ENCODE data around the gene HSD17B14.
"Not testable (repeated sequence)": the region's sequence is repeated elsewhere in the genome, so short reads cannot be mapped to it uniquely, and the experiment has no call there.

HSD17B14 gene

DNA sequence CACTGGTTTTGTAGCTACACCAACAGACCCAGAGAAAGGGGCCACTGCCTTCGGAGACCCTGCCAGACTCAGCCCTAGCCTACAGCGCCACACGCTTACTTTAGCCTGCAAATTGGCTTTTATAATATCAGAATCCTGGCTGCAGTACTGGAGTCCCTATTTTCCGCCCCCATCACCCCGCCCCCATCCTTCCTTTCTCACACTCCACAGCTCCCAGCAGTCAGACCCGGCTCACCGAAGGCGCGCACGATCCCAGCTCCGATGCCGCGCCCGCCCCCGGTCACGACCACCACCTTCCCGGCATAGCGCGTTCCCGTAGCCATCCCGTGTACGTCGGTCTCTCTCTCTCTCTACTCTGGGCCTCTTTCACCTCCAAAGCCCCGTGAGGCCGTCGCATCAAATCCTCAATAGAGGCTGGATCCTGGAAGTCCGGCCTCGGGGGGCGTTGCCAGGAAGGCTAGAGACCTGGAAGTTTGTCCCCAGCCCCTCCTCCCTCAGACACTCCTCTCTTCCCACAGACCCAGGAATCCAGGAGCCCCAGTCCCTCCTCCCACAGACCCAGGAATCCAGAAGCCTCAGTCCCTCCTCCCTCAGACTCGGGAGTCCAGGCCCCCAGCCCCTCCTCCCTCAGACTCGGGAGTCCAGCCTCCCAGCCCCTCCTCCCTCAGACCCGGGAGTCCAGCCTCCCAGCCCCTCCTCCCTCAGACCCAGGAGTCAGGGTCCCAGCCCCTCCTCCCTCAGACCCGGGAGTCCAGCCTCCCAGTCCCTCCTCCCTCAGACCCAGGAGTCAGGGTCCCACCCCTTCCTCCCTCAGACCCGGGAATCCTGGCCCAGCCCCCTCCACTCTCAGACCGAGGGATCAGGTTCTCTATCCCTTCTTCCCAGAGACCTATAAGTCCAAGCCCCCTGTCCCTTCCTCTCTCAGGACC, at the start of gene HSD17B14:
Gene HSD17B14 (minus strand): TSS at position 403 of the 929 bp plus-strand sequence. CDS start 80 bp downstream, at position 323.
- peak; percentile 54 for DNase-seq (ENCODE audit: low read depth)

DNA sequence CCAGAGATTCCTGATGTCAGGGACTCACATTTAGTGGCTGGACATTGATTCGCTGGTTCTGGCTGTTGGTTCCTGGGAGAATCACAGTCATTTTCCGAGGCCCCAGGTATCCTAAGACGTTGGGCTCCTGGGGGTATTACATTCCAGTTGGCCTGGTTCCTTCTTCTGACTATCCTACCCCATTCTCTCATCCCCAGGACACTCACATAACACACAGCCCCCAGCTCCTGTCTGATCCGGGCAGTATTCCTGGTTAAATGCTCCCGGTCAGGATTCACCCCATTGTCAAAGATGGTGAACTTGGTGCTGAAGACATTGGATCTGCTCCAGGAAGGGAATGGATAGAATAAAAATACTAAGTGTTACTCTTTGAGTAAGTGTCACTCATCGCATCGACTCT, 47.4 kb upstream of the HSD17B14 start:
- DNase-seq (ENCODE audit: low read depth), result no peak

DNA sequence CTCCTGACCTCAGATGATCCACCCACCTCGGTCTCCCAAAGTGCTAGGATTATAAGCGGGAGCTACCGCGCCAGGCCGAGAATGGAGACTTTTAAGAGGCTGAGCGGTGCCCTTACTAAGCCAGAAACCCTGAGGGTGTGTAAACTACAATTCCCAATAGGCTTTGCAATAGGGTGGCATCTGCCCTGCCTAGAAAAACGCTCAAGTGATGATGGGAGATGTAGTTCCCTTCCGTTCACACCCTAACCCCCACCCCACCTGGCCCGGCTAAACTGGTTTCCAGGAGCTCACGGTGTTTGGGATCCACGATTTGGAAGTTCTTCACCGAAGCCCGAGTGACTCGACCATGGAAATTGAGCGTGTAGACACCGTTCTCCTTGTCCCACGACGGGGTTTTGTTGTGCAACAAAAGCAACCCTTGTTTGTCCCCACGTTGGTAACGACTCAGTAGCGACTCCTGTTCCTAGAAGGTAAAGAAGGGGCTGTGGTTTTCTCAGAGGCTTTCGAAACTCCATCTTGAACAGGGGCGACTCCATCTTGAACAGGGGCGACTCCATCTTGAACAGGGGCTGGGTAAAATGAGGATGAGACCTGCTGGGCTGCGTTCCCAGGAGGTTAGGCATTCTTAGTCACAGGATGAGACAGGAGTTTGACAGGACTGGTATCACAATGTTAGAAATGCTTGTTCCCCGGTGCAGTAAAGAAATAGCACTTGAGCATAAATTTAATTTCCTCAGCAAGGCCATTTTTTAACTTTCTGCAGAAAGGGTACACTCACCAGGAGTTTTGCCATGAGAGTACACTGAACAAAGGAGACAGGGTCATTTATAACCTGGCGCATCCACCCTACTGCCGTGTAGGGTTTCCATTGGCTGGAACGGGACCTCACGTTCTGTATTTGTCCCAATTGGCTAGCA, 45.7 kb upstream of the HSD17B14 start:
- DNase-seq (ENCODE audit: low read depth), result no peak

DNA sequence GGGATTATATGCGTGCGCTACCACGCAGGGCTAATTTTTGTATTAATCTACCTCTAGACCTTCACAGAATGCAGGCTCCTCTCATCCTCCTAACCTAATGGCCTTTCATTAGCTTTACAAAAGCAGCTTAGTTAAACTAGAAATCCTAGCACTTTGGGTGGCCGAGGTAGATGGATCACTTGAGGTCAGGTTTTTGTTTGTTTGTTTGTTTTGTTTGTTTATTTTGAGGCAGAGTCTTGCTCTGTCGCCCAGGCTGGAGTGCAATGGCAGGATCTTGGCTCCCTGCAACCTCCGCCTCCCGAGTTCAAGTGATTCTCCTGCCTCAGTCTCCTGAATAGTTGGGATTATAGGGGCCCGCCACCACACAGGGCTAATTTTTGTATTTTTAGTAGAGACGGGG, 43.4 kb upstream of the HSD17B14 start:
- not testable (repeated sequence) for DNase-seq (ENCODE audit: low read depth)

DNA sequence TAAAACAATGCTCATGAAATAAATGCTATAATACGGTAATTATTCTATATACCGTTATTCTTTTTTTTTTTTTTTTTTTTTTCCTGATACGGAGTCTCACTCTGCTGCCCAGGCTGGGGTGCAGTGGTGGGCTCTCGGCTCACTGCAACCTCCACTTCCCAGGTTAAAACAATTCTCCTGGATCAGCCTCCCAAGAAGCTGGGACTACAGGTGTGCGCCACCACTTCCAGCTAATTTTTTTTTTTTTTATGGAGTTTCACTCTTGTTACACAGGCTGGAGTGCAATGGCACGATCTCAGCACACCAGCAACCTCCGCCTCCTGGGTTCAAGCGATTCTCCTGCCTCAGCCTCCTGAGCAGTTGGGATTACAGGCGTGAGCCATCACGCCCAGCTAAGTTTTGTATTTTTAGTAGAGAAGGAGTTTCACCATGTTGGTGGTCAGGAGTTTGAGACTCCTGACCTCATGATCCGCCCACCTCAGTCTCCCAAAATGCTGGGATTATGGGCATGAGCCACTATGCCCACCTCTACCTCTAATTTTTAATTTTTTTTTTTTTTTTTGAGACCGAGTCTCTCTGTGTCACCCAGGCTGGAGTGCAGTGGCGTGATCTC, 42.8 kb upstream of the HSD17B14 start:
- no peak for DNase-seq (ENCODE audit: low read depth)

DNA sequence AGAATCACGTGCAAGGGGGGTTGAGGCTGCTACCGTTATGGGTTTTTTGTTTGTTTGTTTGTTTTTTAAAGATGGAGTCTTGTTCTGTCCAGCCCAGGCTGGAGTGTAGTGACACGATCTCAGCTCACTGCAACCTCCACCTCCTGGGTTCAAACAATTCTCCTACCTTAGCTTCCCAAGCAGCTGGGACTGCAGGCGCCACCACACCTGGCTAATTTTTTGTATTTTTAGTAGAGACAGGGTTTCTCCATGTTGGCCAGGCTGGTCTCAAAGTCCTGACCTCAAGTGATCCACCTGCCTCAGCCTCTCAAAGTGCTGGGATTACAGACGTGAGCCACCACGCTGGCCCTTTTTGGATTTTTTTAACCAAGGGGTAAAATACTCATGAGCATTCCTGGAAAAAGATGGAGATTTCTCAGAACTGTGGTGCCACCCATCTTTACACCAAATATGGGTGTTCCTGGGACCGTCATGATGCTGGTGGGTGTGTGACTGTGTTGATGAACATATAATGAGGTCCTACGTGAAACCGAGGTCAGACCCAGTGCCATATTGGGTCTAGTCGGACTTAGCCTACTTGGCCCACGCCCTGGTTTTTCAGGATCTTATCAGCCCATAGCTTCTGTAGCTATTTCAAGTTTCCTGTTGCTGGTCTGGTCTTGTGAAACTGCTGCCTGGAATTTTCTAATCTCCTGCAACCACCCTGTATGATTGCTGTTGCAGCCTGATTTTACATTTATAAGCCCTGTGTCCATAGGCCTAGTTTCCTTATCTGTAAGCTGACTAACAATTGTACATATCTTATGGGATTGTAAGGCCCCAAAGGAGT, 42.1 kb upstream of the HSD17B14 start:
- no peak for DNase-seq (ENCODE audit: low read depth)

DNA sequence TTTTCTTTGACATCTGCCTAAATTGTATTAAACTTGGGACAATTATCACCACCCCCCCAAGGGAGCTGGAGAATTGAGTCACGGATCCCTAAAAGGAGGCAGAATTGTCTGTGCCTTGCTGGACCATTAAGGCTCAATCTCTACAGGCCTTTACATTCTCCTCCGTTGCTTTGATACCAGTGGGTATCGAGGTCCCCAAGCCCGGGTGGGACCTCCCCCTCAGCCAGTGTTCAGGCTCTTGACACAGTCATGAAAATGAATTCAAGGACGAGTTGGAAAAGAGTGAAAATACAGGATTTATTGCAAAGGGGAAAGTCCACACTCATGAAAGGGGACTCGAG, 41.5 kb upstream of the HSD17B14 start:
- DNase-seq (ENCODE audit: low read depth), result no peak

DNA sequence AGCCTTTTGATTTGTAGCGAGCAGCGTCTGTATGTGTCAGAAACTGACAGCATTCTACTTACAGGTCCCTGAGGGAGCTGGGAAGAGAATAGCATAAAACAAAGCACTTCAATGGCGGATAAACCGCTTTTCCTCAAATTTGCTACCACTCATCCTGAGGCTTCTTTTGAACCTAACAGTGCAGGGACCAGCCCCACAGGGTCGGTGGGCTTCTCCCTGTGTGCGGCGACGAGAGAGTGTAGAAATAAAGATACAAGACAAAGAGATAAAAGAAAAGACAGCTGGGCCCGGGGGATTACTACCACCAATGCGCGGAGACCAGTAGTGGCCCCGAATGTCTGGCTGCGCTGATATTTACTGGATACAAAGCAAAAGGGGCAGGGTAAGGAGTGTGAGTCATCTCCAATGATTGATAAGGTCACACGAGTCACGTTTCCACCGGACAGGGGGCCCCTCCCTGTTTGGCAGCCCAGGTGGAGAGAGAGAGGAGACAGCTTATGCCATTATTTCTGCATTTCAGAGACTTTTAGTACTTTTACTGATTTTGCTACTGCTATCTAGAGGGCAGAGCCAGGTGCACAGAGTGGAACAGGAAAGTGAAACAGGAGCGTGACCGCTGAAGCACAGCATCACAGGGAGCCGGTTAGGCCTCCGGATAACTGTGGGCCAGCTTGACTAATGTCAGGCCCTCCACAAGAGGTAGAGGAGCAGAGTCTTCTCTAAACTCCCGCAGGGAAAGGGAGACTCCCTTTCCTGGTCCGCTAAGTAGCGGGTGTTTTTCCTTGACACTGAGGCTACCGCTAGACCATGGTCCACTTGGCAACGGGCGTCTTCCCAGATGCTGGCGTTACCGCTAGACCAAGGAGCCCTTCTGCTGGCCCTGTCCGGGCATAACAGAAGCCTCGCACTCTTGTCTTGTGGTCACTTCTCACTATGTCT, 40.0 kb upstream of the HSD17B14 start:
- DNase-seq (ENCODE audit: low read depth), result not testable (repeated sequence)

DNA sequence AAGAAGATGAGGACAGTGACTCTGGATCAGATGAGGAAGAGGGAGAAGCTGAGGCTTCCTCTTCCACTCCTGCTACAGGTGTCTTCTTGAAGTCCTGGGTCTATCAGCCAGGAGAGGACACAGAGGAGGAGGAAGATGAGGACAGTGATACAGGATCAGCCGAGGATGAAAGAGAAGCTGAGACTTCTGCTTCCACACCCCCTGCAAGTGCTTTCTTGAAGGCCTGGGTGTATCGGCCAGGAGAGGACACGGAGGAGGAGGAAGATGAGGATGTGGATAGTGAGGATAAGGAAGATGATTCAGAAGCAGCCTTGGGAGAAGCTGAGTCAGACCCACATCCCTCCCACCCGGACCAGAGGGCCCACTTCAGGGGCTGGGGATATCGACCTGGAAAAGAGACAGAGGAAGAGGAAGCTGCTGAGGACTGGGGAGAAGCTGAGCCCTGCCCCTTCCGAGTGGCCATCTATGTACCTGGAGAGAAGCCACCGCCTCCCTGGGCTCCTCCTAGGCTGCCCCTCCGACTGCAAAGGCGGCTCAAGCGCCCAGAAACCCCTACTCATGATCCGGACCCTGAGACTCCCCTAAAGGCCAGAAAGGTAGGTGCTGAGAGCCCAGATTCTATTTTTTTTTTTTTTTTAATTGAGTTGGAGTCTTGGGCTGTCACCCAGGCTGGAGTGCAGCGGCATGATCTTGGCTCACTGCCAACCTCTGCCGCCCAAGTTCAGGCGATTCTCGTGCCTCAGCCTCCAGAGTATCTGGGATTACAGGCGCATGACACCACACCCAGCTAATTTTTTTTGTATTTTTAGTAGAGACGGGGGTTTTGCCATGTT, 38.2 kb upstream of the HSD17B14 start:
- peak; percentile 68 for DNase-seq (ENCODE audit: low read depth)

DNA sequence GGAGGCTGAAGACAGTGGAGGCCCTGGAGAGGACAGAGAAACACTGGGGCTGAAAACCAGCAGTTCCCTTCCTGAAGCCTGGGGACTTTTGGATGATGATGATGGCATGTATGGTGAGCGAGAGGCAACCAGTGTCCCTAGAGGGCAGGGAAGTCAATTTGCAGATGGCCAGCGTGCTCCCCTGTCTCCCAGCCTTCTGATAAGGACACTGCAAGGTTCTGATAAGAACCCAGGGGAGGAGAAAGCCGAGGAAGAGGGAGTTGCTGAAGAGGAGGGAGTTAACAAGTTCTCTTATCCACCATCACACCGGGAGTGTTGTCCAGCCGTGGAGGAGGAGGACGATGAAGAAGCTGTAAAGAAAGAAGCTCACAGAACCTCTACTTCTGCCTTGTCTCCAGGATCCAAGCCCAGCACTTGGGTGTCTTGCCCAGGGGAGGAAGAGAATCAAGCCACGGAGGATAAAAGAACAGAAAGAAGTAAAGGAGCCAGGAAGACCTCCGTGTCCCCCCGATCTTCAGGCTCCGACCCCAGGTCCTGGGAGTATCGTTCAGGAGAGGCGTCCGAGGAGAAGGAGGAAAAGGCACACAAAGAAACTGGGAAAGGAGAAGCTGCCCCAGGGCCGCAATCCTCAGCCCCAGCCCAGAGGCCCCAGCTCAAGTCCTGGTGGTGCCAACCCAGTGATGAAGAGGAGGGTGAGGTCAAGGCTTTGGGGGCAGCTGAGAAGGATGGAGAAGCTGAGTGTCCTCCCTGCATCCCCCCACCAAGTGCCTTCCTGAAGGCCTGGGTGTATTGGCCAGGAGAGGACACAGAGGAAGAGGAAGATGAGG, 37.4 kb upstream of the HSD17B14 start:
- no peak for DNase-seq (ENCODE audit: low read depth)

DNA sequence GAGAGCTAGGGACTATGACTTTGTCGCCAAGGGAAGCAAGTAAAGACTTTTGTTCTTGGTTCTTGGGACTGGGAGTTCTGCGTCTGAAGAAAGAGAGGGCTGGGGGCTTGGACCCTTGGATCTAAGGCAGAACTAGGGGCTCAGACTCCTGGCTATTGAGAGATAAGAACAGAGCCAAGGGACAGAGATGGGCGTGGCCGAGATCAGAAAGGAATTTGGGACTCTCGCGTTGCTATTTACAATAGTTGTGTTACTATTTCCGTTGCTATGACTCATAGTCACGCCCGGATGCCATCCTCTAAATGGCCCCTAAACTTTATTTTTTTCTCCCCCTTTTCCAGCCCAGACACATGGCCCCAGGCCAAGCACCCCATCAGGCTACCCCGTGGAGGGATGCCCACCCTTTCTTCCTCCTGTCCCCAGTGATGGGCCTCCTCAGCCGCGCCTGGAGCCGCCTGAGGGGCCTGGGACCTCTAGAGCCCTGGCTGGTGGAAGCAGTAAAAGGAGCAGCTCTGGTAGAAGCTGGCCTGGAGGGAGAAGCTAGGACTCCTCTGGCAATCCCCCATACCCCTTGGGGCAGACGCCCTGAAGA, 36.7 kb upstream of the HSD17B14 start:
- DNase-seq (ENCODE audit: low read depth), result peak; percentile 90

DNA sequence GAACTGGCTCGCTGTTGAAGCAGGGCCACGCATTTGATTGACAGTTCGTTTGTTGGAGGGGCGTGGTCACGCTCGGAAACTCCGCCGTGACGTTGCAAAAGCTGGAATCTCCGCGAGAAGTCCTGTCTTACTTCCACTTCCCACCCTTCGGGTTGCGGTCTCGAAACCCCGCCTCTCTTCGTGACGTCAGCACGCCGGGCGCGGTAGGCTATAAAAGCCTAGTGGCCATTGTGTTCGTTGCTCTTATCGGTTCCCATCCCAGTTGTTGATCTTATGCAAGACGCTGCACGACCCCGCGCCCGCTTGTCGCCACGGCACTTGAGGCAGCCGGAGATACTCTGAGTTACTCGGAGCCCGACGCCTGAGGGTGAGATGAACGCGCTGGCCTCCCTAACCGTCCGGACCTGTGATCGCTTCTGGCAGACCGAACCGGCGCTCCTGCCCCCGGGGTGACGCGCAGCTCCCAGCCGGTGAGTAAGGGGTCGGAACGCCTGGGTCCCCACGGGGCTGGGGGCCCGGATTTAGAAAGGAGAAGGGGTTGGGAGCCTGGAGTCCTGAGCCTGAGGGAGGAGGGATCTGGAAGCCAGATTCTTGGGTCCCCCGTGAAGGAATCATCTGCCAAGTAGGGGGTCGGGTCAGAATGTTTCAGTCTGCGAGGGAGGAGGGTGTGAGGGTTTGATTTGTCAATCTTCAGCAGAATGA, 36.0 kb upstream of the HSD17B14 start, which contains the start of gene PPP1R15A:
Gene PPP1R15A (plus strand): TSS at position 240 of the 702 bp plus-strand sequence. CDS start 813 bp downstream, outside the sequence.
- DNase-seq (ENCODE audit: low read depth), result peak; percentile 94

DNA sequence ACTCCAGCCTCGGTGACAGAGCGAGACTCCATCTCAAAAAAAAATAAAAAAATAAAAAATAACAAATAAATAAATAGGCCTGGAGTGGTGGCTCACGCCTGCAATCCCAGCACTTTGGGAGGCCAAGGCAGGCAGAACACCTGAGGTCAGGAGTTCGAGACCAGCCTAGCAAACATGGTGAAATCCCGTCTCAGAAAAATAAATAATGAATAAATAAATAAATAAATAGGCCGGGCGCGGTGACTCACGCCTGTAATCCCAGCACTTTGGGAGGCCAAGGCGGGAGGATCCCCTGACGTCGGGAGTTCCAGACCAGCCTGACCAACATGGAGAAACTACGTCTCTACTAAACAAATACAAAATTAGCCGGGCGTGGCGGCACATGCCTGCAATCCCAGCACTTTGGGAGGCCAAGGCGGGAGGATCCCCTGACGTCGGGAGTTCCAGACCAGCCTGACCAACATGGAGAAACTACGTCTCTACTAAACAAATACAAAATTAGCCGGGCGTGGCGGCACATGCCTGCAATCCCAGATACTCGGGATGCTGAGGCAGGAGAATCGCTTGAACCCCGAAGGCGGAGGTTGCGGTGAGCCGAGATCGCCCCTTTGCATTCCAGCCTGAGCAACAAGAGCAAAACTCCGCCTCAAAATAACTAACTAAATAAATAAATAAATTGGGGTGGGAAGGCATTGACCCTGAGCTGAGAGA, 35.3 kb upstream of the HSD17B14 start:
- not testable (repeated sequence) for DNase-seq (ENCODE audit: low read depth)

DNA sequence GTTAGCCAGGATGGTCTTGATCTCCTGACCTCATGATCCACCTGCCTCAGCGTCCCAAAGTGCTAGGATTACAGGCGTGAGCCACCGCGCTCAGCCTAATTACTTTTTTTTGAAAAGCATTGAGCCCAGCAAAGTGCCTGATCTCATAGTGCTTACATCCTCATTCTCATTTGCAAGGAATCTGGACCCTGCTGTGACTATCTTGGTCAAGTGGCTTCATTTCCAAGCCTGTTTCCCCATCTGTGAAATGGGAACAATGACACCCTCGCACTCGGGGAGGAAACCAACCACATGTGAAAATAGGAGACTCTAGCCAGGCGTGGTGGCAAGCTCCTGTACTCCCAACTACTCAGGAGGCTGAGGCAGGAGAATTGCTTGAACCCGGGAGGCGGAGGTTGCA, 33.8 kb upstream of the HSD17B14 start:
- DNase-seq (ENCODE audit: low read depth), result no peak

DNA sequence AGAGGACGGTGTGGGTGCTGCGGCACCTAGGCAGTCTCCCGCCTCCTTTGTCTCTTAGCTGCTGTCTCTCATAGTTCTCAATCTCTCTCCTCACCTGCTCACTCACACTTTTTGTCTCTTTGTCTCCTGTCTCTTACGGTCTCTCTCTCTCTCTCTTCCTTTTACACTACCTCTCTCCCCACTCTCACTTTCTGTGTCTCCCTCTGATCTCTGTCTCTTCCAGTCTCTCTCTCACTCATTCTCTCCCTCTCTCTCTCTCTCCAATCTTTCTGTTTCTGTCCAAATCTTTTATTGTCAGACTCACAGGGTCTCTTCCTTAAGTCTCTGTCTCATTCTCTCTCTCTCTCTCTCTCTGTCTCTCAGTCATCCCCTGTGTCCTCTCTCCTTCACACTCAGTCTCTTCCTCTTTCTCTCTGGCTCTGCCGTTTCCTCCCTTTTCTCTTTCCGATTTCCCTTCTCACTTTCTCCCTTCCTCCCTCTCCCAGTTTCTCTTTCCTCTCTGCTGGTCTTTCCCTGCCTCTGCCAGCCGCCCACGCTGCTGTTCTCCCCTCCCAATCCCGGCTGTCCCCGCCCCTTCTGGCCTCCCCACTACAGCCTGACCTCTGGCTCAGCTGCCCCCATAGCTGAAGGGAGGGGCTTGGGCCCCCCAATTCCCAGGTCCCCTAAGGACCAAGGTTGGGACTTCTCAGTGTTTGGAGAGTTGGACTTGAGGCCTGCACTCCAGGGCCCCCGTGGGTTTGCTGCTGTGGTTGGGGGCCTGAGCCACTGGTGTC, 32.0 kb upstream of the HSD17B14 start, which contains the start of gene PLEKHA4:
Gene PLEKHA4 (minus strand): TSS at position 504 of the 773 bp plus-strand sequence. CDS start 997 bp downstream, outside the sequence.
- no peak for DNase-seq (ENCODE audit: low read depth)

DNA sequence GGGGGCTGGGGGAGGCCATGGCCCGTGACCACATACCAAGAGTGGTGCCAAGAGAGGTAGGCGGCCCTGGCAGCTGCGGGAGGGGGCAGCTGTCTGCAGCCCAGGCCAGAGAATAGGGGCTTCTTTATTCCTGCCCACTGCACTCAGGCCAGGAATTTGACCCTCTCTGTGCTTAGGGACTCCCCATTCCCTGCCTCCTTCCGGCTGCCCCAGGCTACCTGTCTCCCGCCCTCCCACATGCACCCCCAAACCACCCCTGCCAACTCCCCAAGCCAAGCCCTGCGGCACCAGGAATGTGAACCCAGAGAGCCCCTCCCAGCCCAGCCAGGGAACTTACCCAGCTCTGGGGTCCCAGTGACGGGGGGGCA, 31.4 kb upstream of the HSD17B14 start:
- DNase-seq (ENCODE audit: low read depth), result no peak

All from HS-5 (cell line).